ENCODE data around the gene KIAA1549.

KIAA1549 gene

GRCh38 chr7:138970952-138971351 lies 10.2 kb downstream of the KIAA1549 start:
- no peaks in the 10 kb centered on the region for H3K9me3 ChIP-seq (ENCODE audit: insufficient read depth, low read length)
- H3K36me3 ChIP-seq (ENCODE audit: low read length), result no peaks in the 10 kb centered on the region
- no peaks in the 10 kb centered on the region for H3K9me2 ChIP-seq (replicated peaks; ENCODE audit: insufficient read depth, low read length)
- H3K79me2 ChIP-seq (ENCODE audit: insufficient read depth, low read length), result no peaks in the 10 kb centered on the region
- no peaks in the 10 kb centered on the region for H4K20me1 ChIP-seq (ENCODE audit: low read depth, low read length)
- no peaks in the 10 kb centered on the region for H3F3A ChIP-seq (ENCODE audit: insufficient read depth)
- H3K9ac ChIP-seq (ENCODE audit: low read length), result no peak overlapping the region
- H3K4me3 ChIP-seq (ENCODE audit: insufficient read depth, low read length, poor library complexity, severe bottlenecking), result no peak overlapping the region
- H2AFZ ChIP-seq (ENCODE audit: low read depth, low read length, severe bottlenecking), result no peak overlapping the region
- no peak overlapping the region for H3K4me2 ChIP-seq (ENCODE audit: low read depth, low read length, poor library complexity, severe bottlenecking)
- TF ChIP-seq EZH2phosphoT487 (conservative IDR thresholded peaks at IDR 0.05; ENCODE audit: low read length) (no peak), CTCF (IDR thresholded peaks at IDR 0.05; ENCODE audit: insufficient read depth, low read length, poor library complexity, severe bottlenecking) (no peak)
- no peak overlapping the region for H3K27ac ChIP-seq (ENCODE audit: low read depth, low read length)
- no peaks in the 10 kb centered on the region for H3K27me3 ChIP-seq (ENCODE audit: low read length)

- H3K27ac ChIP-seq (ENCODE audit: low read depth, low read length), result no peak overlapping the region
- no peaks in the 10 kb centered on the region for H3K27me3 ChIP-seq (ENCODE audit: low read length)
- no peak overlapping the region for H3K4me2 ChIP-seq (ENCODE audit: low read depth, low read length, poor library complexity, severe bottlenecking)
- H3K36me3 ChIP-seq (ENCODE audit: low read length), result no peaks in the 10 kb centered on the region
- no peak overlapping the region for H3K9ac ChIP-seq (ENCODE audit: low read length)
- no peaks in the 10 kb centered on the region for H3K9me2 ChIP-seq (replicated peaks; ENCODE audit: insufficient read depth, low read length)
- no peak overlapping the region for H2AFZ ChIP-seq (ENCODE audit: low read depth, low read length, severe bottlenecking)
- H3K79me2 ChIP-seq (ENCODE audit: insufficient read depth, low read length), result no peaks in the 10 kb centered on the region
- no peaks in the 10 kb centered on the region for H3K9me3 ChIP-seq (ENCODE audit: insufficient read depth, low read length)
- no peaks in the 10 kb centered on the region for H4K20me1 ChIP-seq (ENCODE audit: low read depth, low read length)
- H3K4me3 ChIP-seq (ENCODE audit: insufficient read depth, low read length, poor library complexity, severe bottlenecking), result no peak overlapping the region
- H3F3A ChIP-seq (ENCODE audit: insufficient read depth), result no peaks in the 10 kb centered on the region
- no peak for TF ChIP-seq EZH2phosphoT487 (conservative IDR thresholded peaks at IDR 0.05; ENCODE audit: low read length)
- TF ChIP-seq CTCF (IDR thresholded peaks at IDR 0.05; ENCODE audit: insufficient read depth, low read length, poor library complexity, severe bottlenecking), result no peak
These were observed 10.7 kb downstream of the KIAA1549 start for GRCh38 chr7:138970446-138970845.

GRCh38 chr7:138967159-138967558 lies 14.0 kb downstream of the KIAA1549 start:
- Histone ChIP-seq H3K9me3 (ENCODE audit: insufficient read depth, low read length) (no peaks in the 10 kb centered on the region), H2AFZ (ENCODE audit: low read depth, low read length, severe bottlenecking) (no peak overlapping the region), H3K4me3 (ENCODE audit: insufficient read depth, low read length, poor library complexity, severe bottlenecking) (no peak overlapping the region), H3K9ac (ENCODE audit: low read length) (no peak overlapping the region), H4K20me1 (ENCODE audit: low read depth, low read length) (no peaks in the 10 kb centered on the region), H3K79me2 (ENCODE audit: insufficient read depth, low read length) (no peaks in the 10 kb centered on the region), H3F3A (ENCODE audit: insufficient read depth) (no peaks in the 10 kb centered on the region), H3K36me3 (ENCODE audit: low read length) (no peaks in the 10 kb centered on the region), H3K27me3 (ENCODE audit: low read length) (no peaks in the 10 kb centered on the region; the same call in 1 of the 2 replicates), H3K27ac (ENCODE audit: low read depth, low read length) (no peak overlapping the region), H3K4me2 (ENCODE audit: low read depth, low read length, poor library complexity, severe bottlenecking) (no peak overlapping the region), H3K9me2 (replicated peaks; ENCODE audit: insufficient read depth, low read length) (no peaks in the 10 kb centered on the region)
- no peak for TF ChIP-seq EZH2phosphoT487 (conservative IDR thresholded peaks at IDR 0.05; ENCODE audit: low read length)
- TF ChIP-seq CTCF (IDR thresholded peaks at IDR 0.05; ENCODE audit: insufficient read depth, low read length, poor library complexity, severe bottlenecking), result no peak
